ENCODE data around the gene PLXND1.

Gene PLXND1

DNA sequence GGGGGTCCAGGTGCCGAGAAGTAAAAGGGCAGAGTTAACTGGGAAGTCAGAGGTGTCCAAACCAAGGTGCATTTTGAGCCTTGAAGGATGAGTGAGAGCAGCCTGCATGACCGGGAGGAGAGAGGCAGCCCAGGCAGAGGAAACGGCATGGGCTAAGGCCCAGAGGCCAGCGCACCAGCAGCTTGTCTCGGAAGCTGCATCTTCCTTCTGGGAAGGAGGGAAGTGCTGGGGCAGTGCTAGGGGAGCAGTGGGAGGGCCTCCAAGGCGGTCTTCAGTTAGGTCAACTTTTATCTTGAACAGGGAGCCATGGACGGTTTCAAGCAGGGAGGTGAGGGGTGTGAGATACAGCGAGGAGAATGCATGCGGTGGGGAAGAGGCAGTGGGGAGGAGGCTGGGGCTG lies 62.5 kb downstream of the PLXND1 start:
- no peak for DNase-seq

DNA sequence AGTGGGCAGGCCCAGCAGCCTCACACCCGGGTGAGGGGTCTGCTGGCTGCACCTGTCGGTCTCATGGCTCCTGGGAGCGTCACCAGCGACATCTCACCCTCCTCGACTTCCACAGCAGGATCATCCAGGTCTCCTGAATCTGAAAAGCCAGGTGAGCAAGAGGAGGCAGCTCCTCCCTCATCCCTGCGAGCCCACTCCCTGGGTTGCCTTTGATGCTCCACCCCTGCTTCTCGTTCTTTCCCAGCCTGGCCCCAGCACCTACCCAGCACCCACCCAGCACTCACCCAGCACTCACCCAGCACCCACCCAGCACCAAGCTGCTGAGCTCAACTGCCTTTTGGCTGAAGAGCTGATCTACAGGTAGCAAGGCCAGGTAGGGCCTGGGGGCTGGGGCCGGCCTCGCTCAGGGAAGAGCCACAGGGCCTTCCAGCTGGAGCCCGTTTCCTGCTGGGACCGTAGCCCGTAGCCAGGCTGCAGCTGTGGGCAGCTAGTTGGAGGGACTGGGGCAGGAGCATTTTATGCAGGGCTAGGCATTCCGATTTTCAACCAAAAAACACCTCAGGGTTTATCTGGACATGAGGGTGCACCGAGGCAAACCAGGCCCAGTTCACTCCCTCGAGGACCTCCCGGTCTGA lies 63.2 kb downstream of the PLXND1 start, which contains the start of gene H1-8:
H1-8 (plus strand) TSS at position 20 of the 635 bp plus-strand sequence; CDS start at position 64, 44 bp downstream.
- DNase-seq: no peak

DNA sequence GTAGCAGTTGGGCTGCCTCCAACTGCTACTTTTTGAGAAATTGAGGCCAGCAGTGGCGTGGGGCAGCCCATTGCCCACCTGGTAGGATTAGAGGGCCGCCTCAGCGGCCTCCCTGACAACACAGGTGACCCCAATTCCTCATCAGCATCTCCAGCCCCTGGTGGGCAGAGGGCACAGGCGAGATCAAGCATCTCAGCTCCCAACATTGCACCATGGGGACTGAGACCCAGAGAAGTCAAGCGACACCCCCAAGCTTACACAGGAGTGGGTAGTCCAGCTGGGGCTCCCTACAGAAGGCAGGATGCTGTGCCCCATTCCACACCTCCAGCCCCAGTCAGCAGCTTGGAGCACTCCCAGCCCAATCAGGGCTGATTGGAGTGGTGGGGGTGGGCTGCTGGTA lies 63.7 kb downstream of the PLXND1 start:
- no peak for DNase-seq

DNA sequence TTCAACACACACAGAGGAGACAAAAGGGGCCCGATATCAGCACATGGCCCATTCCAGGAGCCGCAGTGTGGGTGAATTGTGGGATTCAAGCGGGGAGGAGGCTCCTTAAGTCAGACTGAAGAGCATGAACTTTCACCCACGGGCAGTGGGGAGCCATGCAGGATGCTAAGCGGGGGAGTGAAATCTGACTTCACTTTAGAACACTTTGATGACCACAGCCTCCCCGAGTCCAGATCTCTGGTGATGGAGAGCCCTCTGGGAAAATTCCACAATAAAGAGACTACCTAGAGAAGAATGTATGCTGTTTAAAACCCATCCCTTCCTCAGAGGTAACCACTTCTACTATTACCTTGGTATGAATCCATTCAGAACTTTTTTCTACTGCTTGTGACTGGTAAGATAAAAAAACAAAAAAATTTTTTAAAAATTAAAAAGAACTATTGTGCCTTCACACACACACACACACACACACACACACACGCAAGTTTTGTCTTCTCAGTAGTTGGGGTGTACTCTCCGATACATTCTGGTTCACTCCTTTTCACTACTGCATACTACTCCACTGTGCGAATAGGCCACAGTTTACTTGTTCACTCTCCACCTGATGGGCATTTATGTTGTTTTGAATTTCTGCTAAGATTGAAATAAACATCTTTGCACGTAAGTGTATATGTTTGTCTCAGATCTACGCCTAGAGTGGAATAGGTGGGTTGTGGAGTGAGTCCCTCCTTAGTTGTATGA lies 65.5 kb downstream of the PLXND1 start:
- no peak for DNase-seq

DNA sequence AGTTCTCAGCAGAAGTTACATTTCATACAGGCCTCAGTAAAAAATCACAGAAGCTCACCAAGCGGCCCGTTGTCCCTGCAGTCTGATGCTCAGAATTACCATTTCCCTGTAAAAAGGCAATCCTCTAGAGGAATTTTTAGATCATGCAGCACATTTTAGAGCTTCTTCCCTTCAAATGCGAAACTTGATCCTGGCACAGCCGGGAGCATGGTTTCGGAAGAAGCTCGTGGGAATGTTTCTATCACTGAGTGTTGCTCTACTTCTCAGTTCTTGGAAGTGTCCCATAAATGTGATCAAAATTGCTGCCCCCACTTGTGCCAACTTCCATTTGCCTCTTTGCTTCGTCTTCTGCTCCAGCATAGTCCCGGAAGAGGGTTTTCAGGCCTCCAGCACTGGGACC lies 67.3 kb downstream of the PLXND1 start:
- DNase-seq: no peak

DNA sequence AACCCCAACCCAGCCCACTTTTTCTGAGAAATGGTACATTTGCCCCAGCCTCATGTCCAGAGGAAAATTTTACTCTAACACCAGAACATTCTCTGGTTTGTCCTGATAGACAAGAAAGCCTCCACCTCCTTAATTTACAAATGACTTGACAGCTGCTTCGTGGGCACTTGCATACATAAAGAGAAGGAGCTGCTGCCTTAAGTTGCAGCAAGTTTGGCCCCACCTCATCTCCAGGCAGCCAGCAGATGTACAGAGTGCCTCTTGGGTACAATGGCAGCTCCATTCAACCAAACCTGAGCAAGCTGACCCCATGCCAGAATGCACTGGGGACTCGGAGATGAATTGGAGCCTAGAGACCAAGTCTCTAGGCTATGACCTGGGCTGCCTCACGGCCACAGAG lies 69.7 kb downstream of the PLXND1 start:
- no peak for DNase-seq

DNA sequence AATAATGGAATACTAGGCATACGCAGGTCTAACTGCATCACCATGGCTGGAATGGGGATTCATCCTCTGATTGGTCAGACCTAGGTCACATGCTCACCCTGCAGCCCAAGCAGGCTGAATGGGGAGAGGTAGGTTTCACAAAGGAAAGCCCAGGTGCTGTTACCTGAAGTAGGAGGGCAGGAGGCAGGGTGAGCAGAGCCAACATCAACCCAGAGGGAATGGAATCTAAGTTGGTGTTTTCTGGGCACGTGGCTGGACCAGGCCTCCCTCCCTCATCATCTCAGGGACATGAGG lies 70.2 kb downstream of the PLXND1 start:
- DNase-seq: no peak

DNA sequence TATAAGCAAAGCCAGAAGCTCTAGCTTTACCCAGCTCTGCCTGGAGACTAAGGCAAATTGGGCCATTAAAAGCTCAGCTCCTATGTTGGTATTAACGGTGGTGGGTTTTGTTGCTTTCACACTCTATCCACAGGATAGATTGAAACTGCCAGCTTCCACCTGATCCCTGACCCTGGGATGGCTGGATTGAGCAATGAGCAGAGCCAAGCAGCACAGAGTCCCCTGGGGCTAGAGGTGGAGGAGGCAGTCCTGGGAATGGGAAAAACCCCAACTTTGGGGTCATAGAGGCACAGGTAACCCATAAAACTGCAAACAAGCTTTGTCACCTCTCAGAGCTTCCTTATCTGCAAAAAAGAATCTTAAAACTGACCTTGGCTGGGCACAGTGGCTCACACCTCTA lies 71.4 kb downstream of the PLXND1 start:
- no peak for DNase-seq

DNA sequence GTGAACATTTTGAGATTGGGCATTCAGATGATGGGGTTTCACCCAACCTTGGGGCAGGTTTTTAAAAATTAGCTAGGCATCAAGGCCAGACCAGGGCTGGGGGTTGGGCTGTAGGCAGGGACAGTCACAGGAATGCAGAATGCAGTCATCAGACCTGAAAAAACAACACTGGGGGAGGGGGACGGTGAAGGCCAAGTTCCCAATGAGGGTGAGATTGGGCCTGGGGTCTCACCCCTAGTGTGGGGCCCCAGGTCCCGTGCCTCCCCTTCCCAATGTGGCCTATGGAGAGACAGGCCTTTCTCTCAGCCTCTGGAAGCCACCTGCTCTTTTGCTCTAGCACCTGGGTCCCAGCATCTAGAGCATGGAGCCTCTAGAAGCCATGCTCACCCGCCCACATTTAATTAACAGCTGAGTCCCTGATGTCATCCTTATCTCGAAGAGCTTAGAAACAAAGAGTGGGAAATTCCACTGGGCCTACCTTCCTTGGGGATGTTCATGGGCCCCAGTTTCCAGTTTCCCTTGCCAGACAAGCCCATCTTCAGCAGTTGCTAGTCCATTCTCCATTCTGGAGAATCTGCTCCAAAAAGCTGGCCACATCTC lies 71.9 kb downstream of the PLXND1 start:
- DNase-seq: no peak

DNA sequence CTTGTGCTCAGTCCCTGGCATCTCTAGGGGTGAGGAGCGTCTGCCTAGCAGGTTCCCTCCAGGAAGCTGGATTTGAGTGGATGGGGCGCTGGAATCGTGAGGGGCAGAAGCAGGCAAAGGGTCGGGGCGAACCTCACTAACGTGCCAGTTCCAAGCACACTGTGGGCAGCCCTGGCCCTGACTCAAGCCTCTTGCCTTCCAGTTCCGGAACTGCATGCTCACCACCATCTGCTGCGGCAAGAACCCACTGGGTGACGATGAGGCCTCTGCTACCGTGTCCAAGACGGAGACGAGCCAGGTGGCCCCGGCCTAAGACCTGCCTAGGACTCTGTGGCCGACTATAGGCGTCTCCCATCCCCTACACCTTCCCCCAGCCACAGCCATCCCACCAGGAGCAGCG lies 73.1 kb downstream of the PLXND1 start:
- DNase-seq: no peak

DNA sequence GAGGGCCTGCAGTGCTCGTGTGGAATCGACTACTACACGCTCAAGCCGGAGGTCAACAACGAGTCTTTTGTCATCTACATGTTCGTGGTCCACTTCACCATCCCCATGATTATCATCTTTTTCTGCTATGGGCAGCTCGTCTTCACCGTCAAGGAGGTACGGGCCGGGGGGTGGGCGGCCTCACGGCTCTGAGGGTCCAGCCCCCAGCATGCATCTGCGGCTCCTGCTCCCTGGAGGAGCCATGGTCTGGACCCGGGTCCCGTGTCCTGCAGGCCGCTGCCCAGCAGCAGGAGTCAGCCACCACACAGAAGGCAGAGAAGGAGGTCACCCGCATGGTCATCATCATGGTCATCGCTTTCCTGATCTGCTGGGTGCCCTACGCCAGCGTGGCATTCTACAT lies 74.2 kb downstream of the PLXND1 start:
- no peak for DNase-seq

DNA sequence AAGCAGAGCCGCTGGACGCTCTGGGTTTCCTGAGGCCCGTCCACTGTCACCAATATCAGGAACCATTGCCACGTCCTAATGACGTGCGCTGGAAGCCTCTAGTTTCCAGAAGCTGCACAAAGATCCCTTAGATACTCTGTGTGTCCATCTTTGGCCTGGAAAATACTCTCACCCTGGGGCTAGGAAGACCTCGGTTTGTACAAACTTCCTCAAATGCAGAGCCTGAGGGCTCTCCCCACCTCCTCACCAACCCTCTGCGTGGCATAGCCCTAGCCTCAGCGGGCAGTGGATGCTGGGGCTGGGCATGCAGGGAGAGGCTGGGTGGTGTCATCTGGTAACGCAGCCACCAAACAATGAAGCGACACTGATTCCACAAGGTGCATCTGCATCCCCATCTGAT lies 74.8 kb downstream of the PLXND1 start:
- DNase-seq: no peak

DNA sequence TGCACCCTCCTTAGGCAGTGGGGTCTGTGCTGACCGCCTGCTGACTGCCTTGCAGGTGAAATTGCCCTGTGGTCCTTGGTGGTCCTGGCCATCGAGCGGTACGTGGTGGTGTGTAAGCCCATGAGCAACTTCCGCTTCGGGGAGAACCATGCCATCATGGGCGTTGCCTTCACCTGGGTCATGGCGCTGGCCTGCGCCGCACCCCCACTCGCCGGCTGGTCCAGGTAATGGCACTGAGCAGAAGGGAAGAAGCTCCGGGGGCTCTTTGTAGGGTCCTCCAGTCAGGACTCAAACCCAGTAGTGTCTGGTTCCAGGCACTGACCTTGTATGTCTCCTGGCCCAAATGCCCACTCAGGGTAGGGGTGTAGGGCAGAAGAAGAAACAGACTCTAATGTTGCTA lies 75.7 kb downstream of the PLXND1 start:
- no peak for DNase-seq

DNA sequence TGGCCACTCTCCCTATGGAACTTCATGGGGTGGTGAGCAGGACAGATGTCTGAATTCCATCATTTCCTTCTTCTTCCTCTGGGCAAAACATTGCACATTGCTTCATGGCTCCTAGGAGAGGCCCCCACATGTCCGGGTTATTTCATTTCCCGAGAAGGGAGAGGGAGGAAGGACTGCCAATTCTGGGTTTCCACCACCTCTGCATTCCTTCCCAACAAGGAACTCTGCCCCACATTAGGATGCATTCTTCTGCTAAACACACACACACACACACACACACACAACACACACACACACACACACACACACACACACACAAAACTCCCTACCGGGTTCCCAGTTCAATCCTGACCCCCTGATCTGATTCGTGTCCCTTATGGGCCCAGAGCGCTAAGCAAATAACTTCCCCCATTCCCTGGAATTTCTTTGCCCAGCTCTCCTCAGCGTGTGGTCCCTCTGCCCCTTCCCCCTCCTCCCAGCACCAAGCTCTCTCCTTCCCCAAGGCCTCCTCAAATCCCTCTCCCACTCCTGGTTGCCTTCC lies 76.2 kb downstream of the PLXND1 start:
- no peak for DNase-seq

DNA sequence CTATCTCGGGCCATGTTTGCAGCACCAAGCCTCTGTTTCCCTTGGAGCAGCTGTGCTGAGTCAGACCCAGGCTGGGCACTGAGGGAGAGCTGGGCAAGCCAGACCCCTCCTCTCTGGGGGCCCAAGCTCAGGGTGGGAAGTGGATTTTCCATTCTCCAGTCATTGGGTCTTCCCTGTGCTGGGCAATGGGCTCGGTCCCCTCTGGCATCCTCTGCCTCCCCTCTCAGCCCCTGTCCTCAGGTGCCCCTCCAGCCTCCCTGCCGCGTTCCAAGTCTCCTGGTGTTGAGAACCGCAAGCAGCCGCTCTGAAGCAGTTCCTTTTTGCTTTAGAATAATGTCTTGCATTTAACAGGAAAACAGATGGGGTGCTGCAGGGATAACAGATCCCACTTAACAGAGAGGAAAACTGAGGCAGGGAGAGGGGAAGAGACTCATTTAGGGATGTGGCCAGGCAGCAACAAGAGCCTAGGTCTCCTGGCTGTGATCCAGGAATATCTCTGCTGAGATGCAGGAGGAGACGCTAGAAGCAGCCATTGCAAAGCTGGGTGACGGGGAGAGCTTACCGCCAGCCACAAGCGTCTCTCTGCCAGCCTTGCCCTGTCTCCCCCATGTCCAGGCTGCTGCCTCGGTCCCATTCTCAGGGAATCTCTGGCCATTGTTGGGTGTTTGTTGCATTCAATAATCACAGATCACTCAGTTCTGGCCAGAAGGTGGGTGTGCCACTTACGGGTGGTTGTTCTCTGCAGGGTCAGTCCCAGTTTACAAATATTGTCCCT lies 76.9 kb downstream of the PLXND1 start:
- DNase-seq: no peak

DNA sequence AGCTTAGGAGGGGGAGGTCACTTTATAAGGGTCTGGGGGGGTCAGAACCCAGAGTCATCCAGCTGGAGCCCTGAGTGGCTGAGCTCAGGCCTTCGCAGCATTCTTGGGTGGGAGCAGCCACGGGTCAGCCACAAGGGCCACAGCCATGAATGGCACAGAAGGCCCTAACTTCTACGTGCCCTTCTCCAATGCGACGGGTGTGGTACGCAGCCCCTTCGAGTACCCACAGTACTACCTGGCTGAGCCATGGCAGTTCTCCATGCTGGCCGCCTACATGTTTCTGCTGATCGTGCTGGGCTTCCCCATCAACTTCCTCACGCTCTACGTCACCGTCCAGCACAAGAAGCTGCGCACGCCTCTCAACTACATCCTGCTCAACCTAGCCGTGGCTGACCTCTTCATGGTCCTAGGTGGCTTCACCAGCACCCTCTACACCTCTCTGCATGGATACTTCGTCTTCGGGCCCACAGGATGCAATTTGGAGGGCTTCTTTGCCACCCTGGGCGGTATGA lies 77.8 kb downstream of the PLXND1 start, which contains the start of gene RHO:
RHO (plus strand) TSS at position 51 of the 512 bp plus-strand sequence; CDS start at position 146, 95 bp downstream.
- DNase-seq: no peak

DNA sequence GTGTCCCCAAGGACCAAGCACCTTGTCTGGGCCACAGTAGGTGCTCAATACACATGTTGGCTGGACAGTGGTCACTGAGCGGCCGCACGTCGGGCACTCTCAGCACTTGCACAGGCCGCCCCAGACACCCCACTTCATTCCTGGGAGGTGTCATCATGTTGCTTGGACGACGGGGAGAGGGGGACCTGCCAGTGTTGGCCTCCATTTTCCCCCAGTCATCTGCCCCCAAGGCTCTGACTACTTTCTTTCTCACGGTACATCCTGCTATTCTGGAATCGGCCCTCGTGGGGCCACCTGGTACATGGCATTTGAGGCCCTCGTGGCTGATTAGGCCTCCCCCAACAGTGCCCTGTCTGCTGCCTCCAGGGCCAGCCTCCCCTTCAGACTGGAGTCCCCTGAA lies 79.2 kb downstream of the PLXND1 start:
- no peak for DNase-seq

DNA sequence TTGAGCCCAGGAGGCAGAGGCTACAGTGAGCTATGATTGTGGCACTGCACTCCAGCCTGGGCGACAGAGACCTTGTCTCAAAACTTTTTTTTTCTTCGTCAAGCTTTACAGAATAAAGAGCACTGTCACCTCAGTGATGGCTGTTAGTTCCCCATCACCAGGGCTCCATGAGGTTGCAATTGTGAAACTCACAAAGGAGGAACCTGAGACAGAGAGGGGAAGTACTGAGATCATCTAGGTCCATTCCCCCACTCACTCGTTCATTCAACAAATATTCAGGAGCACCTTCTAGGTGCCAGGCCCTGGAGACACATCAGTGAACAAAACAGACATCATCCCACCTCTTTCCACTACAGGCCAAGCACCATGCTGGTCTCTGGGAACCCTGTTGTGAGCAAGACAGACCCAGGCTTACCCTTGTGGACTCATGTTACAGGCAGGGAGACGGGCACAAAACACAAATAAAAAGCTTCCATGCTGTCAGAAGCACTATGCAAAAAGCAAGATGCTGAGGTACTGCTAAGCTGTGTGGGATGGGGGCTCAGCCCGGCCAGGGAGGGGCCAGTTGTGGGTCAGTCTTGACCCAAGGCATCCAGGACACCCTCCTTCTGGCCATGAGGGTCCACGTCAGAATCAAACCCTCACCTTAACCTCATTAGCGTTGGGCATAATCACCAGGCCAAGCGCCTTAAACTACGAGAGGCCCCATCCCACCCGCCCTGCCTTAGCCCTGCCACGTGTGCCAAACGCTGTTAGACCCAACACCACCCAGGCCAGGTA lies 80.2 kb downstream of the PLXND1 start:
- DNase-seq: peak; percentile 72

DNA sequence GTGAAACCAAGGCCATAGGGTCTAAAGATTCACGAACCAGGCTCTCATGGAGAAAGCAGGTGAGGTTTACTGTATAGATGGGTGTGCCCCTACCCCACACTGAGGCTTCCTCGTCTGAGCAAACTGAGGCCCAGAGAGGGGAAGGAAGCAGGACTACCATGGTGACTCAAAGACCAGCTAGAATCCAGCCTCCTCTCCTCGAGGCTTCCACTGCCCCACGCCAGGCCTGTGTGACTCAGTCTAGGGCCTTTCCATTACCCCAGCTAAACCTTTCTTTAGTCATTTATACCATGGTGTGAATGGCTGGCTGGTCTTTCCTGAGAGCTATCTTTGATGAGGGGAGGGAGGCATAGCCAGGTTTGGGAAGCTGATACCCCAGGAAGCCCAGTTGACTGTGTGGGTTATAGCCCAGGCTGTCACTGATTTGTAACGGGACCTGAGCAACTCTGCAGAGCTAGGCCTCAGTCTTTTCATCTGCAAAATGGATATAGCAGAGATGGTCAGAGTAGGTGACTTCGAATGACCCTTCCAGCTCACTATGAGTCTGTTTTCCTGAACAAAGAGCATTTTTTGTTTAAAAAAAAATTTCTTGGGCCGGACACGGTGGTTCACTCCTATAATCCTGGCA lies 81.0 kb downstream of the PLXND1 start:
- no peak for DNase-seq

DNA sequence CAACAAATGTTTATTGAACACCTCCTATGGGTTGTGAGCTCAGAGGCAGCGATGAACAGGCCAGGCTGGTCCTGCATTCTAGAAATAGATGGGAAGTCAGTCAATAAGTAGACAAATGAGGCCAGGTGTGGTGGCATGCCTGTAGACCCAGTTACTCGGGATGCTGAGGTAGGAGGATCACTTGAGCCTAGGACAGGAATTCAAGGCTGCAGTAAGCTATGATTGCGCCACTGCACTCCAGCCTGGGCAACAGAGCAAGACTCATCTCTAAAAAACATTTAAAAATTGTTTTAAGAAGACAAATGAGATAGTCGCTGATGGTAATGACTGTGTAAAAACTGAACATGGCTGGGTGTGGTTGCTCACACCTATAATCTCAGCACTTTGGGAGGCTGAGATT lies 82.4 kb downstream of the PLXND1 start:
- DNase-seq: no peak

DNA sequence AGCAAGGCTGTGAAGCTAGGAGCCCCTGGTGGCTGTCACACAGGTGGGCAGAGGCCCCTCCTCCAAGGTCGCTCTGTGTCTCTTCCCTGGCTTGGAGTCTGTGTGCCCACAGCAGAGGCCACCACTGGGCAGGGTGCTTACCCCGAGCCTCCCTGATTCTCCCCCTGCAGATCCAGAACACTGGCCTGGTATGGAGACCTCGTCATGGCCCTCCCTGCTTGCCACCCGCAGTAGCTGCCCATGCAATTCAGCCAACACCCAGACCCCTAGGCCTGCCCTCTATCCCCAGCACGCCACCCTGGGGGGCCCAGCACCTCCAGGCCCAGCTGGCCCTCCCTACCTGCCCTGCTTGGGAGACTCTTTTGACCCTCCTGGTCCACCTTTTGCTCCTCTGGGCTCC lies 83.5 kb downstream of the PLXND1 start:
- DNase-seq: no peak

DNA sequence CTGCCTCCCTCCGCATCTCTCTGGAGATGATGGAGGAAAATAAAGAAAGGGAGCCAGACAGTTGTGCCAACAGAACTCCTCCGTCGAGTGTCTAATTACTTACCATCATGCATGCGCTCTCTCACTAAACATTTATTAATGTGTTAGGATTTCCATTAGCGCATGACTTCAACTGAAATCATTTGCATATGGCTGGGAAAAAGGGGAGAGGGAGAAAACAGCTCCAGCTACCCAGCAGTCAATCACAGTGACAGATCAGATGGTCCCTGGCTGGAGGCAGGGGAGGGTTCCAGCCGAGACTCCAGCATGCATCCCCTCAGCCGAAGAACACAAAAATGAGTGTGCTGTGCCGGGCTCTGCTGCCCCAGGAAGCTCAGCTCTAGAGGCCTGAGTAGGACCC lies 84.9 kb downstream of the PLXND1 start:
- no peak for DNase-seq

Data from hematopoietic multipotent progenitor cell treated with erythropoietin and hydrocortisone succinate and interleukin-3 and kit ligand, for 6 days (in vitro differentiated cells).